ENCODE measurements around the gene ZNF775.

ZNF775 gene

DNA sequence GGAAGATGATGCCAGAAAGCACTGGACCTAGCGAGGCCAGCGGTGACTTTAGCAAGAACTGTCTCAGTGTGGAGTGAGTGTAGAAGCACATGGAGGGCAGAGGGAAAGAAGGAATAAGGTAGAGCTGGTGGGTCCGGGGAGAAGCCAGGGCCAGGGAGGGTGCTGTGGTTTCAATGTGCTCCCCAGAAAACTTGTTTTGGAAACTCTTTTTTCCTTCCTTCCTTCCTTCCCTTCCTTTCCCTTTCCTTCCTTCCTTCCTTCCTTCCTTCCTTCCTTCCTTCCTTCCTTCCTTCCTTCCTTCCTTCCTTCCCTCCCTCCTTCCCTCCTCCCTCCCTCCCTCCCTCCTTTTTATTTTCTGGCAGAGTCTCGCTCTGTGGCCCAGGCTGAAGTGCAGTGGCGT lies 32.2 kb upstream of the ZNF775 start:
- no peak for DNase-seq (ENCODE audit: low read depth)

DNA sequence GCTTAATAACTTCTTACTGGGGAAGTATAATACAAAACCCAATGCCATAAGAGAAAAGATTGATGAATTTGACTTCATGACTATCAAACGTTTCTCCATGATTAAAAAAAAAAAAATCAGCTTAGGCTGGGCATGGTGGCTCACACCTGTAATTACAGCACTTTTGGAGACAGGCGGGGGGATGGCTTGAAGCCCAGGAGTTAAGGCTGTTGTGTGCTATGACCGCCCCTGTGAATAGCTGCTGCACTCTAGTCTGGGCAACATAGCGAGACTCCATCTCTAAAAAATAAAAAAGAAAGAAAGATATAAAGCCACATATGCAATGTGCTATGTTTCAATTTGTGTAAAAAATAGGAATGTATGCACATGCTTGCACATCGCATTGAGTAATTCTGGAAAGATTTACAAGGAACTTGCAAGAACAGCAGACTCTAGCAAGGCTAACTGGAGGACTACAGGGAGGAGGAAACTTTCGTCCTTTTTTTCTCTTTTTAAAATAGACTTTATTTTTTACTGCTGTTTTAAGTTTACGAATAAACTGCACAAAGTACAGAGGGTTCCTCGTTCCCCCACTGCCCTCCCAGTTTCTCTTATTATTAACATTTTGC lies 27.4 kb upstream of the ZNF775 start:
- no peak for DNase-seq (ENCODE audit: low read depth)

DNA sequence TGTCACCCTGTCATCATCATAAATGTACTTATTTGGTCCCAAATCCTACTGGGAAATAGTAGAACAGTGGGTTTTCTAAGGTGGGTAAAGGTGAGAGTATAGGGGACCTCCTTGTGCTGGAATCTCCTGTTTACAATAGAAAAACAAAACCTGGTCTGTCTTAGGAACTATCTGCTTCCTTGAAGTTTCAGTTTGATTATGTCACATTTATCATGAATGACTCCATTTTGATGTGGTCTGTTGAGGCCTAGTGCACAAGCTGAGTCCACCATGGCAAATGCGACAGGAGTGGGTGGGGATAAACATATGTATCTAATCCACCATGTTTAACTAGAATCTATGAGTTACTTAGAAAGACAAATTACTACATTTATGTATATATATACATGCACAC lies 23.5 kb upstream of the ZNF775 start:
- DNase-seq (ENCODE audit: low read depth): no peak

DNA sequence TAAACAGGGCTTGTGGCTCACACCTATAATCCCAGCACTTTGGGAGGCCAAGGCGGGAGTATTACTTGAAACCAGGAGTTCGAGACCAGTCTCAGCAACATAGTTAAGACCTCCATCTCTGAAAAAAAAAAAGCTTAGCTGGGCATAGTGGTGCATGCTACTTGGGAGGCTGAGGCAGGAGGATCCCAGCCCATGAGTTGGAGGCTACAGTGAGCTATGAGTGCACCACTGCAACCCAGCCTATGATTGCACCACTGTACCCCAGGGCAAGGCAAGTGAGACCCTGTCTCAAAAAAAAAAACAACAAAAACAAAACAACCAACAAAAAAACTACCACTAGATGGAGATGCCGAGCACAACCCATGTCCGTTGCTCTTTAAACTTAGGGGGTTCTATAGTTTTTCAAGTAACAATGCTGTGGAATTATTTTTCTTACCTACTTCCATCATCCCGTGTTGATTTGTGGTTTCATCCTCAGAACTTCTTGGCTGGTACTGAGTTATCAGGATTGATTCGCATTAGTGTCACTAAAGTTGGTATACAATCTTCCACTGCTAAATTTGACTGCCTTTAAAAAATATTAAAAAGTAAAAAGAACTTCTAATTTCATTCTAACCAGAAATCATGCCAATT lies 22.7 kb upstream of the ZNF775 start:
- DNase-seq (ENCODE audit: low read depth): no peak

DNA sequence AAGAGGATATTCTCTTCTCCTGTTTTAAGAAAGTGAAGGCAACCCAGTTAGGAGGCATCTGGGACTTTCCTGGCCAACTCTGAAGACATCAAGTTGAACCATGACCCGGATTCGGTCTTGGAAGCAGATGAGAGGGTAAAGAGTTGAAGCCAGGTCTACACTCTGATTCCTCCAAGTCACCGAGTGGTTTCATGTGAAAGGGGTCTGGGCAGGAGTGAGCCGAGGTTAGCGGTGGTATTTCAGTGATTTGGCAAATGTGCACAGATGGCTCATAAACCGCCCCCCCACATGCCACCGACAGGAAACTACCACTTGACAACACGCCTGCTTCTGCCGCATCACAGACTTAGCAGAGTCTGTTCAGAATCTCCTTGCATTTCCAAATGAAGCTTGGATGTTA lies 21.9 kb upstream of the ZNF775 start:
- DNase-seq (ENCODE audit: low read depth): peak; percentile 61

DNA sequence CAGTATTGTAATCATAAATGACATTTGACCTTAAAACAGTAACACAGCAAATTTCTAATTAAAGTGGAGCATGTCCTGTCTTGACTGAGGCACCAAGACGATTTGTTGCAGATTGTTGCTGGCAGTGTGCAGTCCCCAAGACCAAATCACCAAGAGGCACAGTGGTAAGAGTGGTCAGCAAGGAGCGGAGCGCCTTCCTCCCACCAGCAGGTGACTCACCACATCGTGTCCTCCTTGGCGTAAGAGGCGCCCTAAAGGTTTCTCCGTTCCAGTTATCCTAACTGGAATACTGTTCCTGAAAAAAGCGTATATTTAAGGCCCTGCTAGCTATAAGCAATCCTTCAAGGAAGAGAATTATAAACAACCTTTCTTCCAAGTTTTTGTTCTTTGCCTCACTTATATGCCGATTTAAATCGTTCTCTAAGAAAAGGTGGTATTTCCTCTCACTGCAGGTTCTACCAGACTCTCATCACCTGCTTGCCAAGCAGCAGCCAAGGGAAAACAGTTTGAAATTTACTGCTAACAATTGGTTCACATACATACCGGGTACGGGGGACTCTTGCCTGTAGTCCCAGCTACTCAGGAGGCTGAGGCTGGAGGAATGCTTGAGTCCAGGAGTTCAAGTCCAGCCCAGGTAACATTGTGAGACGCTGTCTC lies 21.2 kb upstream of the ZNF775 start:
- DNase-seq (ENCODE audit: low read depth): no peak

DNA sequence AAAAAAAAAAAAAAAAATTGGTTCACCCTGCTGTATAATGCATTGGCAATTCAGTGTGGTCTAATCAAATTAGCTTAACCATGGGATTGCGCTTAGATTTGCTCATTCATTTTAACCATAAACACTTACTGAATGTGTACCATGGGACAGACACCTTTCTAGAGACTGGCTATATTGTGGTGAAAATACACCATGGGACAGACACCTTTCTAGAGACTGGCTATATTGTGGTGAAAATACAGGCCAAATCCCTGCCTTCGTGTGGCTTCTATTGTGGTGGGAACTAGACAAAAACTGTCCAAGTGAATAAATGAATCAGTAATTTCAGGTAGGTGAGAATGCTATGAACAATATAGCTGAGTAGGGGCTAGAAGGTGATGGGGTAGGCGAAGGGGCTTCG lies 20.7 kb upstream of the ZNF775 start:
- DNase-seq (ENCODE audit: low read depth): no peak

DNA sequence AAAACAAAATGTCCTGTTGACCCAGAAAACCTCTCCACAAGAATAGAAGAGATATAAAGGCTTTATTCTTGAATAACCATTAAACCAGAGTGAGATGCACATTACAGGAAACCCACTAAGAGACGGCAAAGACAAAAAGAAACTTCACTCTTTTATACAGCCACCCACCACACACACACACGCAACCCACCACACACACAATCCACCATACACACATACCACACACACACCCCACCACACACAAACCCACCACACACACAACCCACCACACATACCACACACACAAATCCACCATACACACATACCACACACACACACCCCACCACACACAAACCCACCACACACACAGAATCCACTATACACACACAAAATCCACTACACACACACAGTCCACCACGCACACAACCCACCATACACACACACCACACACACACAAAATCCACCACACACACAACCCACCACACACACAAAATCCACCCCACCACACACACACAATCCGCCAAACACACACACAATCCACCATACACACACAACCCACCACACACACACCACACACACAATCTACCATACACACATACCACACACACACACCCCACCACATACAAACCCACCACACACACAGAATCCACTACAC lies 20.0 kb upstream of the ZNF775 start:
- no peak for DNase-seq (ENCODE audit: low read depth)

DNA sequence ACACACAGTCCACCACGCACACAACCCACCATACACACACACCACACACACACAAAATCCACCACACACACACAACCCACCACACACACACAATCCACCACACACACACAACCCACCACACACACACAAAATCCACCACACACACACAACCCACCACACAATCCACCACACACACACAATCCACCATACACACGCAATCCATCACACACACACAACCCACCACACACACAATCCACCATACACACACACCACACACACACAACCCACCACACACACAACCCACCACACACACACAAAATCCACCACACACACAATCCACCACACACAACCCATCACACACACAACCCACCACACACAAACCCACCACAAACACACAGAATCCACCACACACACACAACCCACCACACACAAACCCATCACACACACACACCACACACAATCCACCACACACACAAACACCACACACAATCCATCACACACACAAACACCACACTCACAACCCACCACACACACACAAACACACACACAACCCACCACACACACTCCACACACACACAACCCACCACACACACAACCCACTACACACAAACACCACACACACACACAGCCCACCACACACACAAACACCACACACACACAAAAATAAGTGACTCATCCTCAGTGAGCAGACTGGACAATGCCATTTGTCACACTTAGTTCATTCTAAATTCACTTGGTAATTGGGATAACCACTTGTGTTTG lies 19.3 kb upstream of the ZNF775 start:
- DNase-seq (ENCODE audit: low read depth): no peak

DNA sequence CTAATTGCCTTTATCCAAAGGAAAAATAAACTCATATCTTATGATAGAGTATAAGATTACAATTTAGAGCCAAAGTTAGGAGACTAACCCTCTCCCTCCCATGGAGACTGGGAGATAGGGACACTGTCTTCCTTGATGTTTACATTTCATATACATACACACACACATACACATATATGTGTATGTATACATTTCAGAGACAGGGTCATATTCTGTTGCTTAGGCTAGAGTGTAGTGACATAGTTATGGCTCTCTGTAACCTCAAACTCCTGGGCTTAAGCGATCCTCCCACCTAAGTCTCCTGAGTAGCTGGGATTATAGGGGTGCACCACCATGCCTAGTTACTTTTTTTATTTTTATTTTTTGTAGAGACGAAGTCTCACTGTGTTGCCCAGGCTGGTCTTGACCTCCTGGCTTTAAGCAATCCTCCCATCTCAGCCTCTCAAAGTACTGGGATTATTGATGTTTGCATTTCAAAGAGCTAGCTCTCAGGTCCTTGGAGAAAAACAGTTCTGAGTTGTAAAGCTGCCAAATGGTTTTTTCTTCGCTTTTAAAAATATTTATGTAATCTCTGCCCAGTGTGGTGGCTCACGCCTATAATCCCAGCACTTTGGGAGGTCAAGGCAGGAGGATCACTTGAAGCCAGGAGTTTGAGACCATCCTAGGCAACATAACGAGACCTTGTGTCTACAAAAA lies 18.6 kb upstream of the ZNF775 start:
- no peak for DNase-seq (ENCODE audit: low read depth)

DNA sequence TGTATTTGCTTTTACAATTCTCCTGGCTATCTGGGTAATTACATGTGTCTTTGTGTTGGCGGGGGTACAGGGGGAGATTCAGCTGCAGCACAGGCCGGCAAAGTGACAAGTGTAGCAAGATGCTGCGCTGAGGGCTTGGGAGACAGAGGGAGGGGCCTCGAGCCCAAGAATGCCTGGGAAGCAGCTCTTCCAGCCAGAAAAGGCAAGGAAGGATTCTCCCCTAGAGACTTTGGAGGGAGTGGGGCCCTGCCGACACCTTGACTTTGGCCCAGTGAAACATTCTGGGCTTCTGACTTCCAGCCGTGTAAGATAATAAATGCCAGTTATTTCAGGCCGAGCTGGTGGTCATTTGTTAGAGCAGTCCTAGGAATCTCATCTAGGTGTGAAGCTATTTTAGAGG lies 17.7 kb upstream of the ZNF775 start:
- DNase-seq (ENCODE audit: low read depth): no peak

DNA sequence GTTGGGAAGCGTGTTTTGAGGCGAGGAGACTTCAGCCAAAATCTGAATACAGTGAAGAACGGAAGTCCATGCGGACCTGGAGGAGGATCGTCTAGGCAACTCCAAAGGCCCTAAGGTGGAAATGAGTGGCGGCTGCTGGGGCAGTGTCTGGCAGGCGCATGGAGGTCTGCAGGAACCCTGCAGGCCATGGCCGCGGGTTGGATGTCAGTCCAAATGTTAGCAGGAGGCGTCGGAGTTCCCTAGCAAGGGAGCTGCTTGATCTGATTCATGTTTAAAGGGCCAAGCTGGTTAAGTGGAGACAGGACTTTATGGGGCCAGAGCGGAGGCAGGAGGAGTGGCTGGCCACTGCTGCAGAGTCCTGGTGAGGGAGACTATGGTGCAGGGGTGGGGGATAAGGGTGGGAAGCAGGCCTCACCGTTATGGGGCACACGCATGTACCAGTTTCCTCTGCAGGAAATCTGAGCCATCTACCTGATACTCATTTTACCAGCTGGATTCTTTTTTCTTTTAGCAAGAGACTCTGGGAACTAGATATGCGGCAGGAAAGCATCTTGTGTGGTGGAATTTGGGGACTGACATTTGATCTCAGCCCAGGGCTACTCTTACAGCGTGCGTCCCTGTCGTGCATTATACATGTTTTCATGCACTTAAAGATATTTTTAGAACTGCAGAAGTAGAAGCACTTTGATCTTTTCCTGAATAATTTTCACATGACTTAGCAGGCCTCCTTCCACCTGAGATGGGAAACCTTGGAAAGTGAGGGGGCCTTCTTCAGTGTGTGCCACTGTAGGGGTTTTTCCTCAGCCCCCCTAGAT lies 17.1 kb upstream of the ZNF775 start:
- no peak for DNase-seq (ENCODE audit: low read depth)

DNA sequence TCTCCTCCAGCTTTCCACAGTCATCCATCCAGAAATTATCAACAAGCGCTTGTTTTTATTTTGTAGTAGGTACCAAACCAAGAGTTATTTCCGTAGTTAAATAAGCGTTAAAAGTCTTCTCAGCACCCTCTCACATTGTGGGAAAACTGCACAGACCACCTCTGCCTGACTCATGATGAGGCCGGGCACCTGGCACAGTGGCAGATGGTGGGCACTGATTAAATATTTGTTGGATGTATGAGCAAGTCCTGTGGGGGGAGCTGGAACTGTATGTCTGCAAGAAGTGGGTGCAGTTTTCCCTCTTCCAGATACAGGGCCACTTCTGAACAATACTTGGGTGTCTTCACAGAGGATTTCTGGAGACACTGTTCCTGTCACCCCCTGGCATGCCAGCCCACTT lies 15.8 kb upstream of the ZNF775 start:
- no peak for DNase-seq (ENCODE audit: low read depth)

DNA sequence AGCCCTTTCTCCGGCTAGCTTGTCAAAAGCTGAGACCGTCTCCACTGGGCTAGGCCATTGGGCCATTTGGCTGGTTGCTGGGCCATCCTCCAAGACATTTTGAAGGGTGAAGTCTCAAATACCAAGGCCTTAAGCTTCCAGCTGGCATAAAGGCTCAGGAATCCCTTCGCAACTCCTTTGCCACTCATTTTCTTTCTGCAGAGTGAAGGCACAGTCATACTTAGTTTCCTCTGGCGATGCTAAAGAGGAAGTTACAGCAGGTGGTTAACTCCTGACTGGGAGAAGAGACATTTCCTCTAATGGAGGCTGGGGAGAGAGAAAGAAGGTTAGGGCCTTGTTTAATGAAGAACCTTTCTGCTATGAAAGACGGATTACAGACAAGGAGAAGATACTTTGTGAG lies 15.3 kb upstream of the ZNF775 start:
- no peak for DNase-seq (ENCODE audit: low read depth)

DNA sequence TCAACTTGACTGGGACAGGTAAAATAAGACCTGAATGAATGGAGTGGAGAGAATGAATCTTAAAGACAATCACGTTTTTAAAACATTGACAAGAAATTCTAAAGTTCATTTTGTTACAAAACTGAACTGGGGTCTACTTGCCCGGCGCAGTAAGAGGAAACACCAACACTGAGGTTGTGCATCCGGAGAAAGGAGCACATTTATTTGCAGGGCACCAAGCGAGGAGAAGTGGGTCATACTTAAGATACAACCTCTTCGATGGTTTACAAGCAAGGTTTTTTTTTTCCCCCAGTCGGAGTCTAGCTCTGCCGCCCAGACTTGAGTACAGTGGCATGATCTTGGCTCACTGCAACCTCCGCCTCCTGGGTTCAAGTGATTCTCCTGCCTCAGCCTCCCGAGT lies 13.9 kb upstream of the ZNF775 start:
- DNase-seq (ENCODE audit: low read depth): no peak

DNA sequence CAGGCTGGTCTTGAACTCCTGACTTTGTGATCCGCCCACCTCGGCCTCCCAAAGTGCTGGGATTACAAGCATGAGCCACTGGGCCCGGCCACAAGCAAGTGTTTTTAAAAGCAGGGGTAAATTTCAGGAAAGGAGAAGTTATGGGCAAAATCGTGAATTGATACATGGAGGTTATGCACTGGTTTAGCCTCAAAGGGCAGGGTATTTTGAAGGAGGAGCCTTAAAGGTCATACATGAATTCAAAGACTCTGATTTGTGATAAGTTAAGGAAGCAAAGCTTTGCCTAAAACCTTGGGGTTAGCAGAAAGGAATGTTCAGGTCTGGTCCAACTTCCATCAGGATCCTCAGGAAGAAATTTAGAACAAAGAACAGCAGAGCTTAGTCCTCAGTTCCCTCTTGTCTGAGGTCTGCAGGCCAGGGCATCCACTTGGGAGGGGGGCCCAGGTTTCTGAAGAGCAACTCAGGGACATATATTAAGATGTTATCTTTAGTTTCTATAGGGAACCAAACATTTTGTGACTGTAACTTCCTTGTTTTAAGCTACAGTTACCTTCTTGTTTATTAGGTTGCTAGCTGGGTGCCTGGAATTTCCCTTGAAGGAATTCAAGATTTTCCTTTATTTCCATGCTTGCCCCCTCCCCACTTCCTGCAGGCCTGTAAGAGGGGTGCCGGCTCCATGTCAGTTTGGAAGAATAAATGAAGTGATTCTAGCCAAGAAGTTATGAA lies 13.3 kb upstream of the ZNF775 start:
- no peak for DNase-seq (ENCODE audit: low read depth)

DNA sequence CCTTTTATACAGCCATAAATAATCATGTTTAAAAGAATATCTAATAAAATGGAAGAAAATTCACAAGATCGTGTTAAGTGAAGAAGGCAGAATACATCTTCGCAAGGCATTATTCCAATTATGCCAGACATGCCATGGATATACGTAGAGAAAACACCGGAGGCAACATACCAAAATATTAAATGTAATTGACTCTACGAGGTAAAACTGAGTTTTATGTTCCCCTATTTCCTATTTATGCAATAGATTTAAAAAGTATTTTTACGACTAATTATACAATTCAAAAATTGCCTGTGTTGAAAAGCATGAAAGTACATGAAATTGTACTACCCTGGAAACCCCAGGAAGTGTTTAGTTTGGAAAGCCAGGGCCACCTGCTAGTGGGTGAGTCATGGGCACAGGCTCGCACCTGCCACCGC lies 11.4 kb upstream of the ZNF775 start:
- DNase-seq (ENCODE audit: low read depth): no peak

DNA sequence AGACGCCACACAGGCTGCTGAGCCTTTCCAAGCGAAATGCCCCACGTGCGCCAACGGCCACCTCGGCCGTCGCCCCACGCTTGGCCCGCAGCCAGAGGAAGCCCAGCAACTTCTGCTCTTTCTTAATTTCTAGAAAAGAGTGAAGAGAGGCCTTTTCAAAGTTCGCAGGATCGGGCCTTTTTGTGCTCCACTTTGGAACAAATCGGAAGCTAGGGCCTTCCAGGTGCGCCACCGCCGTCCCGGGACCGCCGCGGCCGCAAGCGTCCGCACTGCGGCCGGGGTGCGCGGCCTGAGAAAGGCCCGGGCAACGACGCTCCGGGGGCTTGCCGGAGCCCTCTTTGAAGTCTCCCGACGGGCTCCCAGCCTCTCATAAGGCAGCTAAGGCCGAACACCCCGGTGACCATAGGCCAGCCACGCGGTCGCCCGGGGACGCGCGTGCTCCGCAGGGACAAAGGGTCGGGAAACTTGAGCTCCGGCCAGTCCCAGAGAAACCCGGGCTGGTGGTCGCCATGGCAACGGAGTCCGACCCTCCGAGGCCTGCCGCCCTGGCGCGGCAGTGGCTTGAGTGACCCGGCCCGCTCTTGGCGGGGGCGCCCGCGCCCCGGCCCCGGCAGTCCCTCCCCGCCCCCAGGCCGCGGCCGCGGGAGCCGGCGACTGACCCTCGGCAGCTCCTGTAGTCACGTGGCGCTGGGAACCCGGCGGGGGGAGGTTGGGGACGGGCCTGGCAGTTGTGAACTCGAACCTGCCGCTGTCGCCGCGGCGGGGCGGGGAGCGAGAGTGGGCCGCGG lies 10.8 kb upstream of the ZNF775 start, which contains the start of gene REPIN1:
Gene REPIN1 (plus strand): TSS at position 727 of the 788 bp plus-strand sequence. CDS start 890 bp downstream, outside the sequence.
- peak; percentile 68 for DNase-seq (ENCODE audit: low read depth)
